HG03064 (cell line): ENCODE measurements around the gene PRRT1.
"Not testable (repeated sequence)": the region's sequence is repeated elsewhere in the genome, so short reads cannot be mapped to it uniquely, and the experiment has no call there.

Source experiments
- ATAC-seq: cut with Tn5 transposase; IDR thresholded peaks from one replicate; pipeline ENCODE4 v1.9.1; 2021; ENCODE audit warnings: low read depth; ENCODE audit not compliant: unreplicated experiment

The PRRT1 gene

GRCh38 chr6:32188381-32189068 lies 36.8 kb upstream of the PRRT1 start:
- no peak for ATAC-seq

GRCh38 chr6:32187725-32188380 lies 36.1 kb upstream of the PRRT1 start:
- ATAC-seq = not testable (repeated sequence)

GRCh38 chr6:32187009-32187709 lies 35.4 kb upstream of the PRRT1 start:
- ATAC-seq = no peak

GRCh38 chr6:32186151-32186840 lies 34.6 kb upstream of the PRRT1 start:
- ATAC-seq = not testable (repeated sequence)

DNA sequence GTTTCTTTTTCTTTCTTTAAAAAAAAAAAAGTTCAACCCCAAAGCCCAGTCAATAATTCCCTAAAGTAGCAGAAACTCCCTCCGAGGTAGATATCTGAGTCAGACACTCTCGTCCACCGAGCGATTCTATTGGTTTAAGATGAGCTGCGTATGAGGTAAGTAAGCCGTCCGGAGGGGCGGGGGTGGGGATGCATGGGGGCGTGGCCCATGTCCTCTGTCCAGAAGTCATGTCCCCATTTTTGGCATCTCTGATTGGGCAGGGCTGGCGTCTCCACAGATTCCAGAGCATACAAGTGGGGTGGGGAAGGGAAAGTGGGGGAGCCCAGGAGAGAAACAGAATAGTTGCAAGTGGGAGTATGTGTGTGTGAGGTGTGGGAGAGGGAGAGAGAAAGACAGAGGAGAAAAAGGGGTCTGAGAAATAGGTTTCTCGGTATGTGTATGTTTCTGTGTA lies 34.0 kb upstream of the PRRT1 start:
- not testable (repeated sequence) for ATAC-seq

DNA sequence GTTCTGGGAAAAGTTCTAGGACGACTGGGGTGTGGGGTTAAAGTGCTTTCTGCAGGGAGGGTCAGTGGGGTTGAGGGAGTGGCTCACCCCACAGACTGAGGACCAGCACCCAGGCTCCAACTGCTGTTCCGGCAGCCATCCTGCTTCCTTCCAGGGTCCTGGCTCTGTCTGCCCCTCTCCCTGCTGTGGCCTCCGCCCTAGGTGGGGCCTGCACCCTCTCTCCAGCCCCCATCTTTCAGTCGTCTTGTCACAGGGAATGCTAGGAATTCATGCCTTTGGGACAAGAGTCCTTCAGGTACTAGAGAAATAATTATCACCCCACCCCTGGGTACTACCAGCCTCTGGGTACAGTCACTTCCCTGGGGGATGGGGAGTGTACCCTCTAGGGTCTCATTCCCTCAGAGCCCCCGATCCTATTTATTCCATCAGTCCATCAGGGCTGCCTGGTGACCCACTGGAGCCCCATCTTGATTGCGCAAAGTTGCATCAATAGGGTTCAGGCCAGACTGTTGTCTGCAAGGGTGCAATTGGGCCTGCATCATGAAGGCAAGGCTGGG lies 32.4 kb upstream of the PRRT1 start, which contains the start of gene AGER:
Gene AGER (minus strand): TSS at position 170 of the 557 bp plus-strand sequence. CDS start 31 bp downstream, at position 139.
- no peak for ATAC-seq

- no peak for ATAC-seq
Measured at GRCh38 chr6:32183483-32184083, 31.8 kb upstream of the PRRT1 start.

- ATAC-seq = no peak
Measured at GRCh38 chr6:32183030-32183429, 31.3 kb upstream of the PRRT1 start.

DNA sequence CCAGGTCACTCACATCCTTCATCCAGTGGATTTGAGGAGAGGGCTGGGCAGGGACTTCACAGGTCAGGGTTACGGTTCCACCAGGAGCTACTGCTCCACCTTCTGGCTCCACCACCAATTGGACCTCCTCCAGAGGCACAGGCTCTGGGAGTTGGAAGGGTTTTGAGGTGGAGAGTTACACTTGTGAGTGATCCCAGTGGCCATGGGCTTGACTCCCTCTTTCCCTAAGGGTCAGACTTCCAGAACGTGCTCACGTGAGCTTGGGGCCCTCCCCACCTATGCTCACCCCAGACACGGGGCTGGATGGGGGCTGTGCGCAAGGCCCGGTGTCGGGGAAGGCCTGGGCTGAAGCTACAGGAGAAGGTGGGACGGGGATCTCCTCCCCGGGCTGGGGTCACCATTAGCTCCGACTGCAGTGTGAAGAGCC lies 30.8 kb upstream of the PRRT1 start:
- ATAC-seq = no peak

GRCh38 chr6:32181915-32182529 lies 30.3 kb upstream of the PRRT1 start:
- no peak for ATAC-seq

- no peak for ATAC-seq
Measured at GRCh38 chr6:32181148-32181702, 29.5 kb upstream of the PRRT1 start.

- ATAC-seq = no peak
Measured at GRCh38 chr6:32179766-32180405, 28.1 kb upstream of the PRRT1 start.

DNA sequence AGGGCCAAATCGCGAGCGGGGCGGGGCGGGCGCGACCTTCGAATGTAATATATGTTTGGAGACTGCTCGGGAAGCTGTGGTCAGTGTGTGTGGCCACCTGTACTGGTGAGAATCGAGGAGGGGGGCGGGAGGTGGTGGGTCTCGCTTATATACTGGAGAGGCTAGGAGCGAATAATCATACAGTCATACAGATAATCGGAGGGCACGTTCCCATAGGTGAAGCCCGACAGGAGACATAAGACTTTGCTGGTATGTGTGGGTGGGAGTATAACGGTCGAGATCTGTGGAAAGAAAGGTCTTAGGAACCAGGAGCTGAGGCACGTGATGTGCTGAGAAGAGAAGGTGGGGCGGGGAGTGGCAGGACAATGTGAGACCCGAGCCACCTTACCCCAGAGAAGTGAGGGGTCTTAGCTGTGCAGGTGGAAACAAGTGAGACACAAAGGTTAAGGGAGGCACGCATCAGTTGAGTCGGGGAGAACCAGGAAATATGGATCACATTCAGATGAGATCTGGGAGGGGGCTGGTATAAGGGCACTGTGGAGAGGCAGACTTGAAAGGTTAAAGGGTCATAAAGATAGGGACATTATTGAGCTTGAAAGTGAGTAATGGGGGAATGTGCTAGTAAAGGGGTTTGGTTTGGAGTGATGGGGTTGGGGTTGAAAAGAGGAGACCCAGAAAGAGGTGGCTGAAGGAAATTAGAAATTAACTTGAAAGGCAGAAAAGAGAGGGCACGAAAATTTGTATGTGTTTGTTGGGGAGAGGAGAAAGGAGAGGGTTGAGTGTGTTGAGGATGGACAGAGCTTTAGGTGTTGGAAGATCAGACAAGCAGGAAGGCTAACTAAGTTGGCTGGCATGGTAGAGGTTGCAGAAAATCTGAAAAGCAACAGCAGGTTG lies 27.1 kb upstream of the PRRT1 start:
- ATAC-seq = no peak

DNA sequence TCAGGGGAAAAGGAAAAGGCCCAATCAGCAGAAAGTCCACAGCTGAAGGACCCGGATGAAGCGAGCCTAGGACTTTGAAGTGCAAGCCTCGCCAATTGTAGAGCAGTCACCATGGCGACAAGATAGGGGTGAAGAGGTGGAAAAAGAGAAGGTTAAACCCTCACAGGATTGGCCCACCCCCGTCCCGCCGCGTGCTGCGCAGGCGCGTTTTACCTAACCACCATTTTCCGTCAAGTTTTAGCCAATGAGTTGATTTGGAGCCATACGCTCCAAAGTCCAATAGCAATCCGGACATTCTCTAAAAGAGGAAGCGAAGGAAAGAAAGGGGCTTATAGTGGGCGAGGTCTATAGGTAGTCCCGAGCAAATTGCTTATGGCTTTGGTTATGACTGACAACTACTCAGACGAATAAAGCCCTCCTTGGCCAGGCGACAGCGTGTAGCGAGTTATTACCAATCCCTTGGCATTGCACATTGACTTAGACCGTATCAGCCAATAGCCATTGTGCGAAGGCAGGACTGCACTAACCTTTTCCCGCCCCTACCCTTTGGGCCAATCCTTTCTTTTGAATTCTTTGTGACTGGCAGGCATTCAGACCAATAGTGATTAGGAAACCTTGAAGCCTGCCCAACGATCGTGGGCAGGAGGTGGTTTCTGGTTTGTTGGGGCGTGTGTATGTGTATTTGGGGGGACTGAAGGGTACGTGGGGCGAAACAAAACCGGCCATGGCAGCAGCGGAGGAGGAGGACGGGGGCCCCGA lies 26.2 kb upstream of the PRRT1 start, which contains the start of gene RNF5:
Gene RNF5 (plus strand): TSS at position 618 of the 759 bp plus-strand sequence. CDS start 107 bp downstream, at position 725.
- ATAC-seq = peak; percentile 86

DNA sequence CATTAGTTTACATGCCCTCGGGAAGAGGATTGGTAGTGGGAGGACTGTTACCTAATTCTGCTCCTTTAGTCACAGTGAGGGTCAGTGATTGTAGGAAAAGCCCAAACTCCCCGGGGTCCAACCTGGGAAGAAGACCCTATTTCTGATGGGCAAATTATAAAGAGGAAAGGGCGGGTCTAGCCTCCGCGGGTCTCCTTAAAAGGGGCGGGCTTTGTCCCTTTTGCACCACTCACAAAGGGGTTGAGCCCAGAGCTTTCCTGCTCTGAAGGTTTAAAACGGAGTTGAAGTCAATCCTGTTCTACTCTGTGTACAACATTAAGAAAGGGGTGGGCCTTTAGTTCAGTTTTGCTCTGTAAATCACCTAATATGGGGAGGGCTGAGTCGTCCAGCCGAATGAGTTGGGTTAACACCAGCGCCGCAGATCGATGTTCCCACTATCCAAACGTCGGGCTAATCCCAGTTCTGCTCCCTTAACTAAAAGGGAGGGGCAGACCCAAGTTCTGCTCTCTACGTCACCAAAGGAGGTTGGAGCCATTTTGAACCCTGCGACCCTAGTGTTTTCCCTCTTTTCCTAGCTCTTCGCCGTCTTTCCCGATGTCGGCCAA lies 25.5 kb upstream of the PRRT1 start:
- no peak for ATAC-seq

GRCh38 chr6:32176476-32177182 lies 24.9 kb upstream of the PRRT1 start:
- ATAC-seq = no peak
